A549 (cell line): Measurements from ENCODE around the gene LLGL2.

Experiments used
- CBX8 ChIP-seq: fragments of 200-600 bp; sonication (generic); IDR thresholded peaks from 2 replicates; pipeline ENCODE4 v1.6.1; 2016
- CEBPB ChIP-seq, 2 experiments: fragments of >200 bp in 1 of 2; sonication (Bioruptor Twin) in 1 of 2; formaldehyde crosslinking in 1 of 2; IDR thresholded peaks; 2 replicates each; pipeline ENCODE4 v1.6.1; 2012 to 2016
- CHD4 ChIP-seq: fragments of 200-600 bp; sonication (generic); IDR thresholded peaks from 2 replicates; pipeline ENCODE4 v1.6.1; 2016; ENCODE audit warnings: antibody characterized with exemption, mild to moderate bottlenecking, borderline replicate concordance
- MAZ ChIP-seq: fragments of 150-350 bp; IDR thresholded peaks from 2 replicates; pipeline ENCODE4 v1.6.1; 2014; ENCODE audit warnings: antibody characterized with exemption, low read depth, low read length, borderline replicate concordance
- NFE2L2 ChIP-seq: fragments of 150-350 bp; conservative IDR thresholded peaks from 2 replicates; pipeline ENCODE4 v1.6.1; 2014; ENCODE audit warnings: low read length
- POLR2A ChIP-seq: IDR thresholded peaks from 2 replicates; pipeline ENCODE4 v1.6.1; 2012; ENCODE audit warnings: mild to moderate bottlenecking, low read length
- RAD21 ChIP-seq, 2 experiments: fragments of >200 bp in 1 of 2; sonication (Bioruptor Twin) in 1 of 2; formaldehyde crosslinking in 1 of 2; IDR thresholded peaks in 1 of 2; conservative IDR thresholded peaks in 1 of 2; 2 replicates in 1 of 2; 3 replicates in 1 of 2; pipeline ENCODE4 v1.6.1; 2012 to 2018; ENCODE audit warnings: inconsistent platforms in 1 of 2
- TF ChIP-seq, protein P1 (sequence below): fragments of >200 bp; sonication (Bioruptor Twin); formaldehyde crosslinking; IDR thresholded peaks from 3 replicates; pipeline ENCODE4 v1.5.1; 2016
- TF ChIP-seq, protein P2 (sequence below): IDR thresholded peaks from 2 replicates; pipeline ENCODE4 v1.6.1; 2012
- TF ChIP-seq, protein P3 (sequence below): fragments of 200-600 bp; sonication (generic); IDR thresholded peaks from 2 replicates; pipeline ENCODE4 v1.6.1; 2016; ENCODE audit warnings: antibody characterized with exemption, mild to moderate bottlenecking, moderate library complexity
- TF ChIP-seq, protein P4 (sequence below): IDR thresholded peaks from 2 replicates; pipeline ENCODE4 v1.6.1; 2012

DNA sequence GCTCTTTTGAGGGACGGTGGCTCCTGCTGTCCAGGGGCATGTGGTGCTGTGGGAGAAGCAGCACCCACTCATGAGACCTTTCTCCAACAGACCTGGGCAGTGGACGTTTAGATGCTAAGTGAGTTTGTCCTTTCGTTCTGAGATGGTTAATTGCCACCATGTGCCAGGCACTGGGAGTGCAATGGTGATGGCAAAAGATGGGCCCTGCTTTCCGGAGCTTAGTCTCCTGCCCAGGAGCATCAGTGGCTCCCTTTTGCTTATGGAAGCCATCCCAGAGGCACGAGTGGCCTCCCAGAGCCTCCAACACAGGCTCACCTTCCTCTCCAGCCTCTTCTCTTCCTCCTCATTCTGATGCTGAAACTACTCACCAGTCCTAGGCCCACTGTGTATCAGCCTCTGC lies 38.5 kb upstream of the LLGL2 start:
- TF ChIP-seq, protein P1, sequence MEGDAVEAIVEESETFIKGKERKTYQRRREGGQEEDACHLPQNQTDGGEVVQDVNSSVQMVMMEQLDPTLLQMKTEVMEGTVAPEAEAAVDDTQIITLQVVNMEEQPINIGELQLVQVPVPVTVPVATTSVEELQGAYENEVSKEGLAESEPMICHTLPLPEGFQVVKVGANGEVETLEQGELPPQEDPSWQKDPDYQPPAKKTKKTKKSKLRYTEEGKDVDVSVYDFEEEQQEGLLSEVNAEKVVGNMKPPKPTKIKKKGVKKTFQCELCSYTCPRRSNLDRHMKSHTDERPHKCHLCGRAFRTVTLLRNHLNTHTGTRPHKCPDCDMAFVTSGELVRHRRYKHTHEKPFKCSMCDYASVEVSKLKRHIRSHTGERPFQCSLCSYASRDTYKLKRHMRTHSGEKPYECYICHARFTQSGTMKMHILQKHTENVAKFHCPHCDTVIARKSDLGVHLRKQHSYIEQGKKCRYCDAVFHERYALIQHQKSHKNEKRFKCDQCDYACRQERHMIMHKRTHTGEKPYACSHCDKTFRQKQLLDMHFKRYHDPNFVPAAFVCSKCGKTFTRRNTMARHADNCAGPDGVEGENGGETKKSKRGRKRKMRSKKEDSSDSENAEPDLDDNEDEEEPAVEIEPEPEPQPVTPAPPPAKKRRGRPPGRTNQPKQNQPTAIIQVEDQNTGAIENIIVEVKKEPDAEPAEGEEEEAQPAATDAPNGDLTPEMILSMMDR: no peak
- no peak for TF ChIP-seq CHD4
- TF ChIP-seq POLR2A: no peak
- TF ChIP-seq, protein P2, sequence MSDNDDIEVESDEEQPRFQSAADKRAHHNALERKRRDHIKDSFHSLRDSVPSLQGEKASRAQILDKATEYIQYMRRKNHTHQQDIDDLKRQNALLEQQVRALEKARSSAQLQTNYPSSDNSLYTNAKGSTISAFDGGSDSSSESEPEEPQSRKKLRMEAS: no peak
- no peak for TF ChIP-seq CBX8
- TF ChIP-seq RAD21 (conservative IDR thresholded peaks at IDR 0.05 in 1 of 2, IDR thresholded peaks at IDR 0.05 in 1 of 2): no peak
- no peak for TF ChIP-seq MAZ
- TF ChIP-seq NFE2L2: no peak
- TF ChIP-seq, protein P3, sequence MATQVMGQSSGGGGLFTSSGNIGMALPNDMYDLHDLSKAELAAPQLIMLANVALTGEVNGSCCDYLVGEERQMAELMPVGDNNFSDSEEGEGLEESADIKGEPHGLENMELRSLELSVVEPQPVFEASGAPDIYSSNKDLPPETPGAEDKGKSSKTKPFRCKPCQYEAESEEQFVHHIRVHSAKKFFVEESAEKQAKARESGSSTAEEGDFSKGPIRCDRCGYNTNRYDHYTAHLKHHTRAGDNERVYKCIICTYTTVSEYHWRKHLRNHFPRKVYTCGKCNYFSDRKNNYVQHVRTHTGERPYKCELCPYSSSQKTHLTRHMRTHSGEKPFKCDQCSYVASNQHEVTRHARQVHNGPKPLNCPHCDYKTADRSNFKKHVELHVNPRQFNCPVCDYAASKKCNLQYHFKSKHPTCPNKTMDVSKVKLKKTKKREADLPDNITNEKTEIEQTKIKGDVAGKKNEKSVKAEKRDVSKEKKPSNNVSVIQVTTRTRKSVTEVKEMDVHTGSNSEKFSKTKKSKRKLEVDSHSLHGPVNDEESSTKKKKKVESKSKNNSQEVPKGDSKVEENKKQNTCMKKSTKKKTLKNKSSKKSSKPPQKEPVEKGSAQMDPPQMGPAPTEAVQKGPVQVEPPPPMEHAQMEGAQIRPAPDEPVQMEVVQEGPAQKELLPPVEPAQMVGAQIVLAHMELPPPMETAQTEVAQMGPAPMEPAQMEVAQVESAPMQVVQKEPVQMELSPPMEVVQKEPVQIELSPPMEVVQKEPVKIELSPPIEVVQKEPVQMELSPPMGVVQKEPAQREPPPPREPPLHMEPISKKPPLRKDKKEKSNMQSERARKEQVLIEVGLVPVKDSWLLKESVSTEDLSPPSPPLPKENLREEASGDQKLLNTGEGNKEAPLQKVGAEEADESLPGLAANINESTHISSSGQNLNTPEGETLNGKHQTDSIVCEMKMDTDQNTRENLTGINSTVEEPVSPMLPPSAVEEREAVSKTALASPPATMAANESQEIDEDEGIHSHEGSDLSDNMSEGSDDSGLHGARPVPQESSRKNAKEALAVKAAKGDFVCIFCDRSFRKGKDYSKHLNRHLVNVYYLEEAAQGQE: no peak
- TF ChIP-seq CEBPB (IDR thresholded peaks at IDR 0.05): no peak
- TF ChIP-seq, protein P4, sequence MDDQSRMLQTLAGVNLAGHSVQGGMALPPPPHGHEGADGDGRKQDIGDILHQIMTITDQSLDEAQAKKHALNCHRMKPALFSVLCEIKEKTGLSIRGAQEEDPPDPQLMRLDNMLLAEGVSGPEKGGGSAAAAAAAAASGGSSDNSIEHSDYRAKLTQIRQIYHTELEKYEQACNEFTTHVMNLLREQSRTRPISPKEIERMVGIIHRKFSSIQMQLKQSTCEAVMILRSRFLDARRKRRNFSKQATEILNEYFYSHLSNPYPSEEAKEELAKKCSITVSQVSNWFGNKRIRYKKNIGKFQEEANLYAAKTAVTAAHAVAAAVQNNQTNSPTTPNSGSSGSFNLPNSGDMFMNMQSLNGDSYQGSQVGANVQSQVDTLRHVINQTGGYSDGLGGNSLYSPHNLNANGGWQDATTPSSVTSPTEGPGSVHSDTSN: no peak
